Chondrocyte (in vitro differentiated cells): ENCODE measurements around the gene NDST4. TPM values are rescaled to one million over a fixed set of nuclear protein-coding genes. Genes with fewer than 3 reads are reported as not detected.

Source experiments
- DNase-seq: peaks from one replicate; pipeline ENCODE4 v3.0.0; 2021; ENCODE audit warnings: mixed read lengths, low spot score
- H3K27ac Mint-ChIP-seq: one replicate; pipeline ENCODE4 v1.8.0; 2021; ENCODE audit warnings: mild to moderate bottlenecking, moderate library complexity, mixed read lengths; ENCODE audit not compliant: unreplicated experiment
- H3K27me3 Mint-ChIP-seq: 2 replicates; pipeline ENCODE4 v1.8.0; 2021; ENCODE audit warnings: low read depth, mixed read lengths
- H3K36me3 Mint-ChIP-seq: 2 replicates; pipeline ENCODE4 v1.8.0; 2021; ENCODE audit warnings: low read depth, mixed read lengths
- H3K4me1 Mint-ChIP-seq: 2 replicates; pipeline ENCODE4 v1.8.0; 2021; ENCODE audit warnings: low read depth, mild to moderate bottlenecking, mixed read lengths
- H3K4me3 Mint-ChIP-seq: one replicate; pipeline ENCODE4 v1.8.0; 2021; ENCODE audit warnings: mild to moderate bottlenecking, moderate library complexity, mixed read lengths; ENCODE audit not compliant: unreplicated experiment
- H3K9me3 Mint-ChIP-seq: 2 replicates; pipeline ENCODE4 v1.8.0; 2021; ENCODE audit warnings: low read depth, mixed read lengths
- CTCF ChIP-seq: fragments of 200-600 bp; sonication (generic); IDR thresholded peaks from 2 replicates; pipeline ENCODE4 v1.5.0; 2021; ENCODE audit warnings: antibody characterized with exemption, mild to moderate bottlenecking, moderate library complexity
- total RNA-seq: library from RNA; stranded (reverse); gene quantifications from 3 replicates; pipeline ENCODE4 v1.2.1, GENCODE V29; 2021

NDST4 gene
- total RNA-seq, 1 donor from 2014 or later = not detected

GRCh38 chr4:115028682-115029410 lies 84.6 kb downstream of the NDST4 start:
- no peaks in the 10 kb centered on the region for H3K4me1 Mint-ChIP-seq
- H3K9me3 Mint-ChIP-seq = no peaks in the 10 kb centered on the region
- no peak for TF ChIP-seq CTCF
- H3K4me3 Mint-ChIP-seq = no peak overlapping the region
- no peak overlapping the region for H3K27ac Mint-ChIP-seq
- no peak for DNase-seq
- no peaks in the 10 kb centered on the region for H3K36me3 Mint-ChIP-seq
- no peaks in the 10 kb centered on the region for H3K27me3 Mint-ChIP-seq

GRCh38 chr4:114999880-115000279 lies 113.5 kb downstream of the NDST4 start:
- H3K9me3 Mint-ChIP-seq = no peaks in the 10 kb centered on the region
- TF ChIP-seq CTCF = no peak
- no peaks in the 10 kb centered on the region for H3K36me3 Mint-ChIP-seq
- no peaks in the 10 kb centered on the region for H3K27me3 Mint-ChIP-seq
- DNase-seq = no peak
- H3K27ac Mint-ChIP-seq = no peak overlapping the region
- peaks cover 19% of the 10 kb centered on the region for H3K4me1 Mint-ChIP-seq
- H3K4me3 Mint-ChIP-seq = no peak overlapping the region

- Mint-ChIP-seq H3K36me3 (no peaks in the 10 kb centered on the region), H3K27ac (no peak overlapping the region), H3K4me3 (no peak overlapping the region), H3K27me3 (no peaks in the 10 kb centered on the region), H3K4me1 (peaks cover 19% of the 10 kb centered on the region), H3K9me3 (no peaks in the 10 kb centered on the region)
- DNase-seq = no peak
- TF ChIP-seq CTCF = no peak
Measured at GRCh38 chr4:114998316-114998715, 115.1 kb downstream of the NDST4 start.

- DNase-seq = no peak
- Mint-ChIP-seq H3K9me3 (no peaks in the 10 kb centered on the region), H3K4me3 (no peak overlapping the region), H3K27ac (no peak overlapping the region), H3K36me3 (no peaks in the 10 kb centered on the region), H3K27me3 (no peaks in the 10 kb centered on the region), H3K4me1 (peaks cover 19% of the 10 kb centered on the region)
- TF ChIP-seq CTCF = no peak
Measured at GRCh38 chr4:114997576-114998247, 115.7 kb downstream of the NDST4 start.

GRCh38 chr4:114986133-114986532 lies 127.3 kb downstream of the NDST4 start:
- DNase-seq = no peak
- no peak overlapping the region for H3K27ac Mint-ChIP-seq
- no peaks in the 10 kb centered on the region for H3K27me3 Mint-ChIP-seq
- no peaks in the 10 kb centered on the region for H3K9me3 Mint-ChIP-seq
- H3K4me1 Mint-ChIP-seq = peaks cover 12% of the 10 kb centered on the region
- TF ChIP-seq CTCF = no peak
- no peak overlapping the region for H3K4me3 Mint-ChIP-seq
- H3K36me3 Mint-ChIP-seq = no peaks in the 10 kb centered on the region
